Activated T-helper 9 cell treated with anti-CD3 and anti-CD28 coated beads, Interleukin-2, amount 50 U/mL, for 16 hours (primary cell): ENCODE data around the gene LYRM1.

Experiments
- DNase-seq: peaks from one replicate; pipeline ENCODE4 v3.0.0-alpha.2; 2020; ENCODE audit warnings: low read depth

Gene LYRM1

DNA sequence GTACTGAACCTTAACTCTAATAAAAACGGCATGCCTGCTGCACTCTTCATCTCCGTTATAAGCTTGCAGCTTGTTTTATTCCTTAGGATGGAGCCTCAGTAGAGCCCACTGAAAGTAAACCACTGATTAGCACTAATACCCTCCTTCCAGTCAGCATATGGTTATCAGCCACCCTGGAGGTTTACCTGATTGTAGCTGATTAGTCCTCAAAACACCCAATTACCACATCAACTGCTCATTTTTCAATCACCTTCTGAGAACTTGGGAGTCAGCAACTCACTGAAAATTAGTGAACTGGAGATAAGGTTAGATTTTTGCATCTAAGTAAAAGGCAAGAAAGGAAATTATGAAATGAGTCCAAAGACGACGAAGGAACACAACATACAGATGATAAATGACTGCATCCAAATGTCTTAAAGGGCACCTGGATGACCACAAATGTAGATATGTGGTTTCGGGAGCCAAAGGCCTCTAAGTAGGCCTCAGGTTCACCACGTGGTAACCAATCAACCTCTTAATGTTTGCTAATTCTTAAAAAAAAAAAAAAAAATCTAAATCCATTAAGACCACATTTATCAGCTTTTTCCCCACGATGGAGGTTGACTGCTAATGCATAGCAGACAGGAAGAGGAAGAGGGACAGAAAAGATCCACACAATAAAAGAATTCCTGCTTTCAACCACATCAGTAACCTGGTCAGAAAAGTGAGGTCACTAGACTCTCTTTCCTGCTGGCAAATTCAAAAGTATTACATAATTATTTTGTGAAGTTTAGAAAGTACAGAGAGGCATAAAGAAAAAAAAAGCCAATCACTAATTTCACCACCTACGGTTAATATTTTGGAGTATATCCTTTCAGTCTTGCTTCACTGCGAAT lies 28.4 kb upstream of the LYRM1 start:
- DNase-seq = no peak

DNA sequence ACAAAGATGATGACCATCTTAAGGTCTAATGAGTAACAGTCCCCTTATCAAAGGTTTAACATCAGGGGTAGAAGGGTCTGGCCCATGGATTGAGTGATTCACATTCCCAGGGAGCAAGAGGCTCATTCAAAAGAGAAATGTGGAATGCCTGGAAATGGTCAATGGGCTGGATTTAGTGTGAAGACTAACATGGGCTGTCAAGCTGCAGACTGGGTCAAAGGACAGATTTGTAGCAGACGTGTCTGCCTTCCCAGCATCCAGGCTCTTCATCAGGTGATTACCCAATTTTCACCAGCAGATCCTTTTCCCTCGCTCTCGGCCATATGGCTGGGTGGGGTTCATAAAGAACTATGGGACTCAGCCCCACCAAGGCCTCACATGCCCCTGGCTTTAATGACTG lies 27.2 kb upstream of the LYRM1 start:
- no peak for DNase-seq

DNA sequence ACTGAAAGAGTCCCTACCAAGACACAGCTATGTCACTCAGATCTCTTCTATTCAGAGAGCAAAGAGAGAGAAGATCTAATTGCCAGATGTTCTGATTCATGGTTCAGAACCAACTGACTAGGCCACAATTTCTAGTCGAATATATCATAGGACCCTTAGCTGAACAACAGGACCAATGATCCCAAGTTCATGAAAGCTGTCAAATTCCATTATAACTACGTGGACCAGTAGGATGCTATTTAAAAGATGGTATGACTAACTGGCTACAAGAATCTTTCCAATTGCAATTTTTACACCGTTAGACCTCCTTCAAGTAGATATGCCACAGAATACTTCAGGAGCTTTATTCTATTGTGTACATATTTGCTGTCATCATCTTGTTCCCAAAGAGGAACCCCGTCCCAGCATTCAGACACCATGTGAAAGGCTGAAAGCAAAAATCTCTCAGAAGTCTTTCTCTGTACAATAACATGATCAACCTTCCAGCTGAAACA lies 26.4 kb upstream of the LYRM1 start:
- DNase-seq = no peak

DNA sequence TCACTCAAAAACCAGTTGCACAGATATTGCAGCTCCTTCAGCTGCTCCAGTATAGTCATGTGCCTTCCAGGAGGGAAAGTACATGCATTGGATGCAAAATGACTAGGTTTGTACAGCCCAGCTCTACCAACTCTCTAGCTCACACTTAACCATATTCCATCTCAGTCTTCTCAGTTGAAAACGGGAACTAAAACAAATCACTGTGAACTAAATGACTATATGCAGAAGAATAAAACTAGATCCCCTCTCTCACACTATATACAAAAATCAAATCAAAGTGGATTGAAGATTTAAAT lies 25.3 kb upstream of the LYRM1 start:
- no peak for DNase-seq

DNA sequence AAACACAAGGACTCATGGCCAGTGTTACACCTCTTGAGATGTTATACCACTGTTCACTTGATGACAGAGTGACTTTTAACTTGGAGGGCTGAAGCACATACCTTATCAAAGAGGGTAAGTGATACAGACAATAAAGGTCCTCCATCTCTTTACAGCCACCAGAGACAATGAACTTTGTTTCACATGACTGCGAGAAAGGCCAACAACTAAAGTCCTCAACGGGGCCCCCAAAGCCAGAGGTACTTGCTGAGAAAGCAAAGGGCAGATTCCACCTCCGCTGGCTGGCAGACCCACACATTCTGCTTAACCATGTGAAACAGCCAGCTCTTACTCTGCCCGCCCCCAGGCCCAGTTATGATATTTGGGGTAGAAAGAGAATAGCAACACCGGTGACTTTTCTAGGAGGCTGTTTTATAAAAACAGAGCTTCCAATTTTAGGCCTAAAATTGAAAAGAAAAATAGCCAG lies 21.9 kb upstream of the LYRM1 start:
- no peak for DNase-seq

DNA sequence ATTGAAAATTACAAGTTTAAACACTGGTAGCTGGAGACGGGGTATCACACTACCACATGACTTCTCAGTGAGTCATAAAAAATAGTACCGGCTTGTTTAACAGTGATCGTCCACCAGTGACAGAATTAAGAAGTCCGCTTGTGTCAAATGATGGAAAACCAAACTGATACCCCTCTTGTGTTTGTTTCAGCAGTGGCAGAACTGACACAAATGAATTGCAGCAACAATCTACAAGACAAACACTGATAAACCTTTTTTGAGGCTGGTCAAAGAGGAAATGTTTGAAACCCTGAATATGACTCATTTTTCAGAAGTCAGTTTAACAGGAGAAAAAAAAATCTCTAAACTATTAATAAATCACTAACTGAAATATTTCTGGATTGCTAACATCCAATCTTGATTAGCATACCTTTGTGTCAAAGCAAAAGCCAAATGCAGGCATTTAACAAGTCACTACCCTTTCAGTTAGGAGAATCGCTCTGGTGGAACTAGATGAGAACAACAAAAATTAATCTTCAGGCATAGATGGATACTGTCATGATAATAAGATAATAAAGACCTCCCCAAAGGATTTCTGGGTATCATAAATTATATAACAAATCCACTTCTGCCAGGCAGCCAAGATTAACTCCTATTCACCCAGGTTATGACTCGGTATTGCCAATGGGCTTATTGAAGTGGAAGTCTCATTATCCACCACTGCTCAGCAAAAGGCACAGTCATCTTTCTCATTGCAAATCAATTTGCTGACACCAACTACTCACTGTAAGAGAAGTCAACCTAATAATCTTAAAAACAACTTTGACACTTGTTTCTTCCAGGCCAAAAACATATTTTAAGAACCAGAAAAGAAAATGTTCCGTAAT lies 21.2 kb upstream of the LYRM1 start:
- DNase-seq = no peak

DNA sequence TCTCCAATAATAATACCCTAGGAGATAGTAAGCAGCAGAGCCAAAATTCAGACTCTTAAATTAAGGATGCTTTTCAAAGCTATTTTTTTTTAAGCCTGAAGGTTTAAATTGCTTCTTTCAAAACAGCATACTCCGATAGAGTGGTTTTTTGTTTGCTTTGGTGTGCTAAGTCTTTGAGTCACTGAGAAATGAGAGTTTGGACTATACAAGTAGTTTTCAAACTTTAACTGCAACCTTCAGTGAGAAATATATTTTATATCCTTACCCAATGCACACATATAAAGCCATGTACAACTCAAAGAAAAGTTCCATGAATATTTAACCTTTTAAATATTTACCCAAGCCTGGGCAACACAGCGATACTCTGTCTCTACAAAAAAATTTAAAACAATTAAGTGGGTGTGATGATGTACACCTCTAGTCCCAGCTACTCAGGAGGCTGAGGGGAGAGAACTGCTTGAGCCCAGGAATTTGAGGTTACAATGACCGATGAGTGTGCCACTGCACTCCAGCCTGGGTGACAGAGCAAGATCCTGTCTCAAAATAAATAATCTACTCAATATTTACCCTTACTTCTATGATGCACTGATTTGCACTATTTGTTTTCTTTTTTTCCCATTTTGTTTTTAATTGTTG lies 19.6 kb upstream of the LYRM1 start:
- no peak for DNase-seq

DNA sequence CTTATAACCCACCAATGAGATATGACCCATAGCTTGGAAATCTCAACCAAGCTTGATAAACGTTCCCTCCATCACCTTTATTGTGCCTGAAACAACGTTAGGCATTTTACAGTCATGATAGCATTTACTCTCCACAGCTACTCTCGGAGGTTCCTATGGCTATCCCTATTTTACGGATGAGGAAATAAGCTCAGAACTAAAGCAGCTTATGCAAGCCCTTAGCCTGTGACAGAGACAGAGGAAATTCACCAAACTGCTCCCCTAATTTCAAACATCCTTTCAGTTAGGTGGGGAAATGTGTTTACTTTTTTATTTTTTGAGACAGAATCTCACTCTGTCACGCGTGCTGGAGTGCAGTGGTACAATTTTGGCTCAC lies 19.1 kb upstream of the LYRM1 start:
- DNase-seq = no peak

DNA sequence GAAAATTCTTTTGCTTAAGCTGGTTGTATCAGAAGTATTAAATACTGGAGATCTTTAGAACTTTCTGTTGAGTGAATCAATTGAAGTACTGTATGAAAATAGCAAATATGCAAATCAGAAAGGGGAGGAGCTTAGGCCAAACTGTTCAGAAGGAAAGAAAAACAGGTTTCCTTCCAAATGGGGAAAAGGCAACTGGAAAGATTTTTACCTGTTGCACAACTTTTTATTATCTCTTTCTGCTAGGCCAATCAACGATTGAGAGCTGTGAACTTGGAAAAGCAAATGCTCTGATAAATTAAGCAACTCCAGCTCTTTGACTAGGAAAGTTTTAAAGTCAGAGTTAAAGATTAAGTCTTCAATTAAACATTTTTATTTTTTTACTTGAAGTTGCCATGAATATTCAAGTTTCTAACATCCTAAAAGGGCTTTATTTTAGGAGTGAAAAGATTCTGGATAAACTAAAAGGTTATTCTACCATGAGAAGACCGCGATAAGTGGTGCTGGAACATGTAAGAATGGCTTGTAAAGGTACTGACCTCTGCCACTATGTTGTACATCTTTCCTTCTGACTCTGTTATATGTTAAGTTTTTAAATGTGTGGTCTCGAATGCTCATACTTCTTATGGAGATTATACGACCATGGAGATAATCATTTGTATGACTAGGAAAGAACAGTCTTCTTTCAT lies 16.9 kb upstream of the LYRM1 start:
- DNase-seq = no peak

DNA sequence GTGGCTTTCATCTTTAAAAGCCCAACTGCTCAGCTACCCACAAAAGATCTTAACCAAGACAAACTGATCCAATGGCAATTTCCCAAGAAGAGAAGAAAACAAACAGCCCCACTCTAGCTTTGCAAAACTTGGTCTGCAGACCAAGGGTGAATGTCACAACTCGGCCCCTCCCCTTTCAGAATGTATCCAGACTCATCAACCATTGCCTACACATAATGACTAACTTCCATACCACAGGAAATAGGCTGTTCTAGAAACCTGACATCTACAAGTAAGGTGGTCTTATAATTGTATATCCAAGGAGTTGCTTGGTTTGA lies 16.4 kb upstream of the LYRM1 start:
- no peak for DNase-seq

DNA sequence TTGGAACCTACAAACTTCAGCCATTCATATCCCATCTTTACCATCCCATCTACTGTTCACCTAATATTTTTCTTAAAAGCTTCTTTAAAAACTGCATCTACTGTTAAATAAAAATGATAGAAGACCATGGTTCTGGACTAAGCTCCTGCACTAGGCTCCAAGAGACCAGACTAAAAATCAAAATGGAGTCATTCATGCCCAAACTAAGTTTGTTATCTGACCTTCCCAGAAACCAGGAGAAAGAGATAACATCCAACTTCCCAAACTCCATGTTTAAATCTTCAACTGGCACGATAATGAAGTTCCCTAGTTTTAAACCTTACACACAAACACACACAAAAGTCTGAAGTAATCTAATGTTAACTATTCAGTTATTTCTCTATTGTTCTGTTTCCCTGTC lies 14.3 kb upstream of the LYRM1 start:
- no peak for DNase-seq

DNA sequence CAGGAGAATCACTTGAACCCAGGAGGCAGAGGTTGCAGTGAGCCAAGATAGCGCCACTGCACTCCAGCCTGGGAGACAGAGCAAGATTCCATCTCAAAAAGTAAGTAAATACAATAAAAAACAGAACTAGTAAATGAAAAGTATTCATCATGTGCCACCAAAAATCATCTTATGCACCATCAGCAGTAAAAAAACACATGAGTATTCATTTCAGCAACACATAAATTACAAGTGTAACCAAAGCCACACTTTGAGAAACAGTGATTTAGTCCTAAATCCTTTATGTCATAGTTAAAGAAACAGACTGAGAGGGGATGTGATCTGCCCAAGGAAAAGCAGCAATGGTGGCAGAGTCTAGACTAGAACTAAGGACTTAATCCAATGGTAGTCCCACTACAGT lies 13.4 kb upstream of the LYRM1 start:
- no peak for DNase-seq

DNA sequence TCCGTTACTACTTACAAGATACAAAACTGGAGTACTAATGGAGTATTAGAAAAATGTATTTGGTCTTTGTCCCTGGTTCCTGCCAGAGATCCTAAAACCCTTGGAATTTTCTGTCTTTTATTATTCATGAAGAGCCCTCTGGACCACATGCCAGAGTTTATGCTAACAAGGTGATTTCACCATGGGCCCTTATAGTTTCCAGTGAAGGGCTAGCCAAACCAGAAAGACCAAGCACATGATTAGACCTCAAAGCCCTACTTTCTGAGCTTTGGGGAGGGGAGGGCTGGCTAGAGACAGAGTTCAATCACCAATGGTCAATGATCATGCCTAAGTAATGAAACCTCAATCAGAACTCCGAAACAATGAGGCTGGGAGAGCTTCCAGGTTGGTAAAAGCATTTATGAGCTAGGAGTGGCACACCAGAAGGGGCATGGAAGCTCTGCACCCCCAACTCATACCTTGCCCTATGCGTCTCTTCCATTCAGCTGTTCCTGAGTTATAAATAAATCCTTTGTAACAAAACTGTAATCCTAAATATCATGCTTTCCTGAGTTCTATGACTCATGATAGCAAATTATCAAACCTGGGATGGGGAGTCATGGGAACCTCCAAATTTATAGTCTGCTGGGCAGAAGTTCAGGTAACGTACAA lies 10.8 kb upstream of the LYRM1 start:
- no peak for DNase-seq

DNA sequence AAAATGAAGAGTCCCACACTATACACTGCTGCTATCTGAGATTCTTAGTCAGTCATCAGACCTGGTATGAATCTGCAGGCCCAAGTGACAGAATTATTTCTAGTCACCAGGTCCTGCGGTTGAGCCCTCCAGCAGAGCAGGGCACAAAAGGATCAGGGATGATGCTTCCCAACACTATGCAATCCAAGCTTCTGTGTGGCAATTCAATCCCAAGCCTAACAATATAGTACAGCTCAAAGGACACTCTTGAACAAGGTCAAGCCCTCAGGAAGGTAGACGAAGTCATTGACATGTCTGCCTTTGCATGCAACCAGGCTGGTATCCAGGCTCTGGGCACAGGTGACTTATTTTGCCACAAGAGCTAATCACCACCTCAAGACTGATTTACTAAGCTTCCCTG lies 6.2 kb upstream of the LYRM1 start:
- DNase-seq = no peak

DNA sequence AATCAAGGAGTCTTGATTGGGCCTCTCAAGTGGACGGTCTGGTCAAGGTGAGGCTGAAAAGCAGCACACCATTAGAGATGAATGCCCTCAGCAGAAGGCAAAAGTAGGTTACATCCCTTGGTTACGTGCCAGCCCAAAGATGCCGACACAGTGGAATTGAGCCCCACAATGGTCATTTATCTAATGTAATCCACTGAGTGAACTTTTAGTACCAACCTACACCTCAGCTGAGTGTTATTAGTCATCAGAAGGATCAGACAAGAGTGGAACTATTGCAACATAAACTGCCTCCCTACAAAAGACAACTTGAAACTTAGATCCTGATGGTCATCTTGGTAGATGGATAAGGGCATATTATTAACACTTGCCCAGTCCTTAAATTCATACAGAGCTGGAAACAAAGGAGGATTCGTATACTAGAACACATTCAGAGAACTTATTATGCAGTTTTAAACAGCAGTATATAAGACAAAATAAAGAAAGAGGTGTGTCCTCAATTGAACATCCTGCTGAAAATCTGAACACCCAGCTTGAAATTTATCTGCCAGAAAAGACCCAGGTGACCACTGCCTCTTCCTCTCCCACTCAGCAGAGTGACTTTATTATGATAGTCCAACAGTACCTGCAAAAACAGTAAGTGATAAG lies 3.2 kb upstream of the LYRM1 start:
- no peak for DNase-seq

DNA sequence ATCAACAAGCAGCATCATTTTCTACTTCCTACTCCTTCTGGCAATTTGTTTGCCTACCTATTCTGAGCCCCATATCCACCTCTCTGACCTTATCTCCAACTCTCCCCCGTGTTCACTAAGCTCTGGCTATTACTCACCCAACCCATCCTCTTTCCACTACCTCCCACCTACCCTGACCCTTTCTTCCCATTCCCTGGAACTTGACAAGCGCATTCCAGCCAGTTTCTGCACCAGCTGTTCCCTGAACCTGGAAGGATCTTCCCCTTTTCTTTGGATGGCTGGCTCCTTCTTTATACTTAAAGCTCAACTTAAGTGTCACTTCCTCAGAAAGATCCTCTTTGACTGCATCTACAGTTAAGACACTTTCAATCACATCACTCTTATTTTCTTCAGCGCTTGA lies 2.6 kb upstream of the LYRM1 start:
- DNase-seq = no peak

DNA sequence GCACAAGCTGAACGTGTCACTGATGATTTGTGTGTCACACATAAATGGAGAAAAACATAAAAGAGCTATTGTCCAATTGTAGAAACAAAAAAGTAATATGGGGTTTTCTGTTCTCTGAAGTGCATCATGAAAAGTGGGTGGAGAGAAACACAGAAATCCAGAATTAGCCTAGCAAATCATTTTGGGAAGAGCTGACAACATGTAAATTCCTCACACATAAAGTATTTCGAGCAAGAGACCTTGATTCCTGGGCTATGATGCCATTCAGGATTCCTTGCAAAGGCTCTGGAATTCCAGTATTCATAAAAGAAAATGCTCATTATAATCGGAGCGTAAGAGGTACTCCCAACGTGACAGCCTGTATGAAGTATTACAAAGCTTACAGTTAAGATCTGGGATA lies 1.5 kb upstream of the LYRM1 start:
- no peak for DNase-seq

DNA sequence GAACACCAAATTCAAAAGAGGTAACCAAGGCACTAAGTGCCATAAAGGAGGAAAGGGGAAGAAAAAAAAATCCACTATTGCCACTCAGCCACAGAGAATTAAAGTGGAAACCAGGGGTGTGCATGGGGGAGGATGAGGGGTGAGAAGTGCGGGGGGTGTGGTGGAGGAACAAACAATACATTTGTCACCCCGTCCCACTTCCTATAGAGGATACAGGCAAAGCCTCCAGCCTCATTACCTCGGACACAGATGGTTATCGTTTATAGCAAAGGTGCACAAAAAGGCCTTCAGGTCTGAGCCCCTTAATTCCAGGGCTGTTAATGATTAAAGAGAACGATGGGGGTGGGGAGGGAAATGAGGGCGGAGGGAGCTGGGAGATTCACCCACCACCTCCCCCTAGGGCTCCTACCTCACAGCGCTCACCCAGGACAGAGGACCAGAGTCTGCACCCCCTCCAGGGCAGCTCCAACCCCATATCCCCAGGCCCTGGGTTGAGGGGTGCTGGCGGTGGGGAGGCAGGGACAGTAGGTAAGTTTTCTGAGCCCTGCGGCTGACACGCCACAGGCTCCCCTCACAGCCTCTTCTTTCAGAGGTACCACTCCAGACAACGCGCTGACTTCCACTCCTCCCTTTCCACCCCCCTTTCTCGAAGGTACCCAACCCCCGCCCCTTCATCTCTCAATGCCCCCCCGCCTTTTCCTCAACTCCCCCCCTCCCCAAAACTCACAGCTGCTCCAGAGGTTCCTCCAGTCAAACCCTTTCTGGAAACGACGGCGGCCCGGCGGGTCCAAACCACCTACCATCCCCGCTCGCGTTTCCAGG lies 883 bp upstream of the LYRM1 start:
- no peak for DNase-seq

DNA sequence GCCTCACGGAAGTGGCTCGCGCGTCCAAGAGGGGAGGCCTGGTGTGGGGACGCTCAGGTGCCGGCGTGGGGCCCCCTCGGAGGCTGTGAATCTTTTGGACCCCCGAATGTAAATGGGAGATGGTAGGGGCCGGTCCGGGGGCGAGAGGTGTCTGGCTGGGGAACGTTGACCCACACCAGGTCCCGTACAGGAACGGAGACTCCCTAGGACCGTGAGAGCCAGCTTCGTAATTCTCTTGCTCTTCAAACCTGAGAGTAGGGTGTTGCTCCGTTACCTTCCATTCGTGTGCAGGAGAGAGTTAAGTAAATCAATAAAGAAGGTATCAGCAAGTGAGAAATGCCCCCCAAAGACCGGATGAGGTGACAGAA lies 481 bp downstream of the LYRM1 start:
- DNase-seq = no peak

DNA sequence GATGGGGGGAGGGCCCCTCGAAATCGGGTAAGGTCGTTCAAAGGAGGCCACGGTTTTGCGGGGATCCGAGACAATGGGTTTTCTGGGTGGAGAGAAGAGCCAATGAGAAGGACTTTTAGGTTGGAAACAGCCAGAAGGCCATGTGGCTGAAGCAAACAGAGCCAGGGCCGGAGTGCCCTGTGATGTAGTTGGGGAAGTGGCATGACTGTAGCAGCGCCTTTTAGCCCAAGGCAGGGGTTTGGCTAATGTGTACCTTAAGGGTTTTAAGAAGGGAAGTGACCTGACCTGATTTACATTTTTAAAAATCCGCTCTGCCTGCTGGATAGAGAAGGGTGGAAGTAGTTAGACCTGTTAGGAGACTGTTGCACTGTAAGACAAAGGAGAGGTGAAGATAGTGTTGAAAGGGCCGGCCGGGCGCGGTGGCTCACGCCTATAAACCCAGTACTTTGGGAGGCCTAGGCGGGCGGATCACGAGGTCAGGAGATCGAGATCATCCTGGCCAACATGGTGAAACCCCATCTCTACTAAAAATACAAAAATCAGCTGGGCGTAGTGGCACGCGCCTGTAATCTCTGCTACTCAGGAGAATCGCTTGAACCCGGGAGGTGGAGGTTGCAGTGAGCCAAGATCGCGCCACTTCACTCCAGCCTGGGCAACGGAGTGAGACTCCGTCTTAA lies 1.0 kb downstream of the LYRM1 start:
- no peak for DNase-seq
